Neural progenitor cell (in vitro differentiated cells): Measurements from ENCODE around the gene NEDD1.

ENCODE experiments used
- EZH2 ChIP-seq: fragments of 200-600 bp; sonication (generic); IDR thresholded peaks from 2 replicates; pipeline ENCODE4 v1.6.1; 2017; ENCODE audit warnings: antibody characterized with exemption, mild to moderate bottlenecking, moderate library complexity
- TF ChIP-seq, protein P1 (sequence below): fragments of 200-600 bp; sonication (generic); IDR thresholded peaks from 2 replicates; pipeline ENCODE4 v1.5.1; 2017; ENCODE audit warnings: antibody characterized with exemption, mild to moderate bottlenecking

DNA sequence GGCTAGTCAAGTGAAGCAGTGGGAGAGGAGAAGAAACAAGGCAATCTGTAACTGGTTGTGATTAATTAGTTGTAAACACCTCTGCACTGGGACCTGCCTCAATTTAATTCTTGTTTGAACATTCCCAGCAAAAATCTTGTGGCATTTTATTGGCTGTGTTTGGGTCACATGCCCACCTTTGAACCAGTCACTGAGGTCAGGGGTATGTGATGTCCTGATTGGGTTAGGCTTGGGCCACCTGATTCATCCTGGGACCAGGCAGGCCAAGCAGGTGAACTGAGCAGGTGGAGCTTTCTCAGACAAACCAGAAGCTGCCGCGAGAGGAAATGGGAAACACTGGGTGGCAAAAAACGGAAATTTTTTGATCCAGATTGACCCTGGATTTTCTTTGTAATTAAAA lies 72.5 kb downstream of the NEDD1 start:
- TF ChIP-seq, protein P1, sequence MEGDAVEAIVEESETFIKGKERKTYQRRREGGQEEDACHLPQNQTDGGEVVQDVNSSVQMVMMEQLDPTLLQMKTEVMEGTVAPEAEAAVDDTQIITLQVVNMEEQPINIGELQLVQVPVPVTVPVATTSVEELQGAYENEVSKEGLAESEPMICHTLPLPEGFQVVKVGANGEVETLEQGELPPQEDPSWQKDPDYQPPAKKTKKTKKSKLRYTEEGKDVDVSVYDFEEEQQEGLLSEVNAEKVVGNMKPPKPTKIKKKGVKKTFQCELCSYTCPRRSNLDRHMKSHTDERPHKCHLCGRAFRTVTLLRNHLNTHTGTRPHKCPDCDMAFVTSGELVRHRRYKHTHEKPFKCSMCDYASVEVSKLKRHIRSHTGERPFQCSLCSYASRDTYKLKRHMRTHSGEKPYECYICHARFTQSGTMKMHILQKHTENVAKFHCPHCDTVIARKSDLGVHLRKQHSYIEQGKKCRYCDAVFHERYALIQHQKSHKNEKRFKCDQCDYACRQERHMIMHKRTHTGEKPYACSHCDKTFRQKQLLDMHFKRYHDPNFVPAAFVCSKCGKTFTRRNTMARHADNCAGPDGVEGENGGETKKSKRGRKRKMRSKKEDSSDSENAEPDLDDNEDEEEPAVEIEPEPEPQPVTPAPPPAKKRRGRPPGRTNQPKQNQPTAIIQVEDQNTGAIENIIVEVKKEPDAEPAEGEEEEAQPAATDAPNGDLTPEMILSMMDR: no peak
- no peak for TF ChIP-seq EZH2
